ENCODE data around the gene PPP1R12C.

The PPP1R12C gene

DNA sequence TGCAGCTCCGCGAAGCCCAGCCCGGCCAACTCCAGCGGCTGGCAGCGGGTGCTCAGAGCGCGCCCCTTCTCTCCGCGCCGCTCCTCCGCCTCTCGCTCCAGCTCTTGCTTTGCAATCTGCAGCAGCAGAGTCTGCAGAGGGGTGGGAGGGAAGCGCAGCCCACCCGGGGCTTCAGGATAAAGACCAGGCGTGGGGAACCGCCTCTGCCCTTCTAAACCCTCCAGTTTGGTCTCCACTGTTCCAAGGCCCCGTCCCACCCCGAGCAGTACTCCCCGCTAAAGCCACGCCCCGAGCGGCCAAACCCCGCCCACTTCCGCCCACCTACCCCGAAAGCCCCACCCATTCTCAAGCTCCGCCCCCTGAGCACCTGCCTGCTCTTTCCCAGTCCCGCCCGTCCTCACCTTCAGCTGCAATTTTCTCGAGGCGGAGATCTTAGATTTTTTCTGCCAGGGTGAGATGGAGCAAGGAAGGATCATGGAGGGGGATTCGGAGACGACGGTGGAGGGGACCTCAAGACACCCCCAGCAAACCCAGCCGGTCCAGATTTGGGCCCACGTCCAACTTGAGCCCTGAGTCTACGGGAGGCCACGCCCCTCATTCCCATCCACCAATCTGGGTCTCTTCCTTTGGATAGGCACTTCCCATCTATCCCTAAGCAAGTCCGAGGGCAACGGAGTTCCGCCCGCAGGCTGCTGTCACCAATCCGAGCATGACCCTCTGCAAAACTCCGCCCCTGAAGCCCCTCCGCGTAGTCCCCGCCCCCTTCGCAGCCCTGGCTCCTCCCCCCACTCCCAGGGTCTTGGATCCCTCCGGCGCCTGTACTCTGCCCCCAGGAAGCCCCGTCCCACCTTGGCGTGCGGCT, 39.0 kb upstream of the PPP1R12C start:
- TF ChIP-seq POLR2AphosphoS5 (IDR thresholded peaks at IDR 0.05; ENCODE audit: low read depth, low read length) (no peak), TAF1 (IDR thresholded peaks at IDR 0.05; ENCODE audit: borderline replicate concordance, insufficient read depth, low read length) (no peak), REST (IDR thresholded peaks at IDR 0.05; ENCODE audit: insufficient read depth in 1 of 2, low read depth in 2 of 2, low read length in 2 of 2) (no peak), SIN3A (IDR thresholded peaks at IDR 0.05; ENCODE audit: borderline replicate concordance, insufficient read depth, low read length) (no peak), FOXP2 (optimal IDR thresholded peaks at IDR 0.05; ENCODE audit: borderline replicate concordance, extremely low read depth, extremely low read length, insufficient read depth) (no peak)

DNA sequence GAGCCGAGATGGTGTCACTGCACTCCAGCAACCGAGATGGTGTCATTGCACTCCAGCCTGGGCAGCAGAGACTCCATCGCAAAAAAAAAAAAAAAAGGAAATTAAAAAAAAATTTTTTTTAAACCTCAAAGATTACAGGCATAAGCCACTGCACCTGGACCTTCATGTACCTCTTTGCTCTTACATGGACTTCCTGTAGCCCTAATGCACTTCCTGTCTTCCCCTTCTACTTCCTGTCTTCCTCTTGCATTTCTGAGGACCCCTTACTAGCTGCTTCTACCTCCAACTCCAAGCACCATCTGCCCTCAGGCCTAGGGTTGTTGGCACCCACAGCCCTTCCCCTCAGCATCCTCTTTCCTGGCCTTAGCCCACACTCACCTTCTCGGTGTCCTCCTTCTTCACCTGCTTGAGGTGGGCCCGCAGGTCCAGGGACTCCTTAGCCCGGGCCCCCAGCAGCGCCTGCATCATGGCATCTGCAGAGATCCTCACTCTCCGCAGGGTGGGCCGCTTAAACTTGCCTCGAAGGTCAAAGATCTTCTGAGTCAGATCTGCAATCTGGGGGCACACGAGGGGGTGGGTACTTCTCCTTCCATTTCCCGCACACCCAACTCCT, 36.3 kb upstream of the PPP1R12C start:
- TF ChIP-seq SIN3A (IDR thresholded peaks at IDR 0.05; ENCODE audit: borderline replicate concordance, insufficient read depth, low read length) (no peak), TAF1 (IDR thresholded peaks at IDR 0.05; ENCODE audit: borderline replicate concordance, insufficient read depth, low read length) (no peak), FOXP2 (optimal IDR thresholded peaks at IDR 0.05; ENCODE audit: borderline replicate concordance, extremely low read depth, extremely low read length, insufficient read depth) (no peak), POLR2AphosphoS5 (IDR thresholded peaks at IDR 0.05; ENCODE audit: low read depth, low read length) (no peak), REST (IDR thresholded peaks at IDR 0.05; ENCODE audit: insufficient read depth in 1 of 2, low read depth in 2 of 2, low read length in 2 of 2) (no peak)

GRCh38 chr19:55152017-55152416, 34.6 kb upstream of the PPP1R12C start:
- no peak for TF ChIP-seq POLR2AphosphoS5 (IDR thresholded peaks at IDR 0.05; ENCODE audit: low read depth, low read length)
- TF ChIP-seq TAF1 (IDR thresholded peaks at IDR 0.05; ENCODE audit: borderline replicate concordance, insufficient read depth, low read length) = no peak
- no peak for TF ChIP-seq SIN3A (IDR thresholded peaks at IDR 0.05; ENCODE audit: borderline replicate concordance, insufficient read depth, low read length)
- no peak for TF ChIP-seq REST (IDR thresholded peaks at IDR 0.05; ENCODE audit: insufficient read depth in 1 of 2, low read depth in 2 of 2, low read length in 2 of 2)
- TF ChIP-seq FOXP2 (optimal IDR thresholded peaks at IDR 0.05; ENCODE audit: borderline replicate concordance, extremely low read depth, extremely low read length, insufficient read depth) = no peak

DNA sequence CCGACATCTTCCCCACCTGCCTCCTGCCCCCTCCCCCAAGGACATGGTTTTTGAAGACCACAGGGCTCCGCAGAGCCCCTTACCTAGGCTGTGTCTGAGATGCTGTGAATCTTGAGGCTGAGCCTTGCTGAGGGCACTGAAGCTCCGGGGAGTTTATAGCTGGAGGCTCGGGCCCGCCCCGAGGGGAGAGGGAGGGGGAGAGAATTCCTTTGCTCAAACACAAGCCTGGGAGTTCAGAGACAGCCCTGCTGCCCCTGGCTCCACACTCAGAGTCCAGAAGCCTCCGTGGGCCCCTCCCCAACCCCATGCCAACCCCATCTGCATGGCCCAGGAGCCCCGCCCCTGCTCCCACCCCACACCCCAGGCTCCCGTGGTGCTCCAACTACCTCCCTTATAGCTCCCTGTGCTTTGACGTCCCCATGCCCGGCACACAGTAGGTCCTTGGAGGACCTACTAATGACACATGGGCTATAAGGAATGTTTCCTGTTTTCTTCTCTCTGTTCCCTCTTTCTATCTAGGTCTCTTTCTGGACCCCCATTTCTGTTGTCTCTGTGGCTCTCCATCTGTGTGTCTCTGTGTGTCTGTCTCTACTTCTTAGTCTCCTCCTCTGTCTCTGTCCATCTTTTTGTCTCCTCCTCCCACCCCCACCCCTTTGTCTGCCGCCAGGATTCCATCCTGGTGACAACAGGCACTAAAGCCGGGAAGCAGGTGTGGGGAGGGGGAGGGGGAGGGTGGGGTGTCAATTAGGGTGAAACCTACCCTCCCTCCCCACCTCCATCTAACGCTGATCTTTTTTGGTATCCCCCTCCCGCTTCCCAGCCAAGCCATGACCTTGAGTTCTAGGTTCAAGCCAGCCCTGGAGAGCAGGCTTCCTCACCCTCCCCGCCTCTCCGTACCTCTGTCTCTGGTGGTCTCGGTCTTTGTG, 31.9 kb upstream of the PPP1R12C start, which contains the start of gene TNNT1:
TNNT1 (minus strand) TSS at position 129 of the 926 bp plus-strand sequence. CDS start 2,049 bp downstream, outside the sequence.
- TF ChIP-seq POLR2AphosphoS5 (IDR thresholded peaks at IDR 0.05; ENCODE audit: low read depth, low read length) (no peak), FOXP2 (optimal IDR thresholded peaks at IDR 0.05; ENCODE audit: borderline replicate concordance, extremely low read depth, extremely low read length, insufficient read depth) (no peak), TAF1 (IDR thresholded peaks at IDR 0.05; ENCODE audit: borderline replicate concordance, insufficient read depth, low read length) (no peak), SIN3A (IDR thresholded peaks at IDR 0.05; ENCODE audit: borderline replicate concordance, insufficient read depth, low read length) (no peak), REST (IDR thresholded peaks at IDR 0.05; ENCODE audit: insufficient read depth in 1 of 2, low read depth in 2 of 2, low read length in 2 of 2) (no peak)
